Thymus (tissue), 11 donors: Measurements from ENCODE around the gene GRM4. TPM values are rescaled to one million over a fixed set of nuclear protein-coding genes. Genes with fewer than 3 reads are reported as not detected.
A peak's percentile ranks its signal among the peaks of the same experiment; 100 is the strongest.

Experiments
- DNase-seq, 9 donors: peaks; one replicate each; pipeline ENCODE4 v3.0.0-alpha.2; 2013; ENCODE audit warnings: low spot score in 9 of 9, low read depth in 6 of 9, missing footprints in 1 of 9
- H3K27ac ChIP-seq, 2 donors: one replicate each; pipeline ENCODE4 v1.5.1; 2013; ENCODE audit warnings: control low read depth in 1 of 2, low read depth in 1 of 2, low read length in 1 of 2, mild to moderate bottlenecking in 1 of 2, moderate library complexity in 1 of 2
- H3K27me3 ChIP-seq, 2 donors: one replicate each; pipeline ENCODE4 v1.5.1; 2013; ENCODE audit warnings: low read length in 1 of 2; ENCODE audit not compliant: control insufficient read depth in 2 of 2, insufficient read depth in 1 of 2
- H3K36me3 ChIP-seq, 2 donors: one replicate each; pipeline ENCODE4 v1.5.1; 2013; ENCODE audit warnings: low read length in 1 of 2, mild to moderate bottlenecking in 1 of 2, moderate library complexity in 1 of 2; ENCODE audit not compliant: control insufficient read depth in 2 of 2, insufficient read depth in 2 of 2
- H3K4me1 ChIP-seq, 2 donors: one replicate each; pipeline ENCODE4 v1.5.1; 2013; ENCODE audit warnings: low read length in 2 of 2; ENCODE audit not compliant: control insufficient read depth in 2 of 2, insufficient read depth in 2 of 2
- H3K4me3 ChIP-seq, 2 donors: one replicate each; pipeline ENCODE4 v1.5.1; 2013; ENCODE audit warnings: low read length in 2 of 2, control low read depth in 1 of 2, mild to moderate bottlenecking in 1 of 2
- H3K9me3 ChIP-seq, 2 donors: one replicate each; pipeline ENCODE4 v1.5.1; 2013; ENCODE audit warnings: low read length in 1 of 2, mild to moderate bottlenecking in 1 of 2; ENCODE audit not compliant: control insufficient read depth in 2 of 2, insufficient read depth in 1 of 2
- WGBS: extraction: QIAGEN DNeasy Blood & Tissue Kit; methylation state at CpG from one replicate; pipeline ENCODE4 v1.1.7; 2013; 5-methylcytosine and 5-hydroxymethylcytosine counted together
- polyA plus RNA-seq: library from polyadenylated mRNA; stranded (reverse); fragments of 200-250 nt; gene quantifications from one replicate; pipeline ENCODE4 v1.2.3, GENCODE V29; 2013
- total RNA-seq: library from RNA; stranded (reverse); fragments of 120-200 nt; gene quantifications from one replicate; pipeline ENCODE4 v1.2.4, GENCODE V29; 2013
- donor health status: healthy.

GRM4 gene
- total and polyA plus RNA-seq, 2 donors: 0.14 to 0.27 TPM

GRCh38 chr6:34138191-34138590 is 7.7 kb downstream of the GRM4 start:
- H3K27ac ChIP-seq: no peak overlapping the region
- no peak for DNase-seq
- peaks cover 0 to 2% of the 10 kb centered on the region in 2 donors for H3K9me3 ChIP-seq
- no peak overlapping the region for H3K4me3 ChIP-seq
- peaks cover 22 to 83% of the 10 kb centered on the region in 2 donors for H3K27me3 ChIP-seq
- no peaks in the 10 kb centered on the region for H3K36me3 ChIP-seq
- peaks cover 2 to 3% of the 10 kb centered on the region in 2 donors for H3K4me1 ChIP-seq
- 84% methylated on average over 4 of the region's 4 CpGs for WGBS

GRCh38 chr6:34135541-34135940 is 10.3 kb downstream of the GRM4 start:
- Histone ChIP-seq H3K4me3 (no peak overlapping the region), H3K27ac (no peak overlapping the region), H3K4me1 (no peaks in the 10 kb centered on the region), H3K36me3 (no peaks in the 10 kb centered on the region), H3K27me3 (peaks cover 3 to 76% of the 10 kb centered on the region in 2 donors), H3K9me3 (peaks cover 0 to 3% of the 10 kb centered on the region in 2 donors)
- 92% methylated on average over 2 of the region's 2 CpGs for WGBS
- no peak for DNase-seq

GRCh38 chr6:34132486-34133185 is 13.3 kb downstream of the GRM4 start:
- H3K36me3 ChIP-seq: no peaks in the 10 kb centered on the region
- H3K27me3 ChIP-seq: peaks cover 0 to 60% of the 10 kb centered on the region in 2 donors
- no peak overlapping the region for H3K27ac ChIP-seq
- WGBS: 56% methylated on average over 20 of the region's 20 CpGs
- peak; percentile 41 to 81 (median 59) for DNase-seq
- H3K4me1 ChIP-seq: no peaks in the 10 kb centered on the region
- peaks cover 0 to 3% of the 10 kb centered on the region in 2 donors for H3K9me3 ChIP-seq
- H3K4me3 ChIP-seq: no peak overlapping the region

GRCh38 chr6:34131326-34132290 is 14.3 kb downstream of the GRM4 start:
- H3K4me3 ChIP-seq: no peak overlapping the region
- DNase-seq: no peak
- H3K4me1 ChIP-seq: no peaks in the 10 kb centered on the region
- peaks cover 0 to 53% of the 10 kb centered on the region in 2 donors for H3K27me3 ChIP-seq
- no peaks in the 10 kb centered on the region for H3K36me3 ChIP-seq
- no peak overlapping the region for H3K27ac ChIP-seq
- 15% methylated on average over 11 of the region's 11 CpGs for WGBS
- peaks cover 0 to 3% of the 10 kb centered on the region in 2 donors for H3K9me3 ChIP-seq

GRCh38 chr6:34130862-34131261 is 15.0 kb downstream of the GRM4 start:
- peaks cover 0 to 45% of the 10 kb centered on the region in 2 donors for H3K27me3 ChIP-seq
- no peak overlapping the region for H3K4me3 ChIP-seq
- H3K9me3 ChIP-seq: peaks cover 0 to 3% of the 10 kb centered on the region in 2 donors
- no peak for DNase-seq
- no peaks in the 10 kb centered on the region for H3K36me3 ChIP-seq
- WGBS: 72% methylated on average over 5 of the region's 5 CpGs
- no peaks in the 10 kb centered on the region for H3K4me1 ChIP-seq
- no peak overlapping the region for H3K27ac ChIP-seq

GRCh38 chr6:34129753-34130152 is 16.1 kb downstream of the GRM4 start:
- Histone ChIP-seq H3K4me1 (no peaks in the 10 kb centered on the region), H3K27me3 (peaks cover 0 to 35% of the 10 kb centered on the region in 2 donors), H3K36me3 (no peaks in the 10 kb centered on the region), H3K9me3 (peaks cover 0 to 3% of the 10 kb centered on the region in 2 donors), H3K4me3 (no peak overlapping the region), H3K27ac (no peak overlapping the region)
- no peak for DNase-seq
- 27% methylated on average over 5 of the region's 5 CpGs for WGBS

GRCh38 chr6:34128045-34128444 is 17.8 kb downstream of the GRM4 start:
- Histone ChIP-seq H3K27me3 (peaks cover 0 to 30% of the 10 kb centered on the region in 2 donors), H3K4me3 (no peak overlapping the region), H3K36me3 (no peaks in the 10 kb centered on the region), H3K9me3 (peaks cover 0 to 3% of the 10 kb centered on the region in 2 donors), H3K4me1 (no peaks in the 10 kb centered on the region), H3K27ac (no peak overlapping the region)
- WGBS: 80% methylated on average over 13 of the region's 13 CpGs
- no peak for DNase-seq

GRCh38 chr6:34126419-34126818 is 19.5 kb downstream of the GRM4 start:
- Histone ChIP-seq H3K4me3 (no peak overlapping the region), H3K36me3 (no peaks in the 10 kb centered on the region), H3K27ac (no peak overlapping the region), H3K4me1 (no peaks in the 10 kb centered on the region), H3K27me3 (peaks cover 0 to 22% of the 10 kb centered on the region in 2 donors), H3K9me3 (no peaks in the 10 kb centered on the region)
- WGBS: 57% methylated on average over 3 of the region's 3 CpGs
- DNase-seq: no peak

- WGBS: 97% methylated on average over 3 of the region's 3 CpGs
- no peaks in the 10 kb centered on the region for H3K36me3 ChIP-seq
- no peak overlapping the region for H3K27ac ChIP-seq
- no peak for DNase-seq
- no peak overlapping the region for H3K4me3 ChIP-seq
- H3K4me1 ChIP-seq: no peaks in the 10 kb centered on the region
- peaks cover 0 to 22% of the 10 kb centered on the region in 2 donors for H3K27me3 ChIP-seq
- H3K9me3 ChIP-seq: no peaks in the 10 kb centered on the region
Observed at GRCh38 chr6:34125939-34126338, 19.9 kb downstream of the GRM4 start.
